Measurements from ENCODE around the gene CLRN1. TPM values are rescaled to one million over a fixed set of nuclear protein-coding genes. Genes with fewer than 3 reads are reported as not detected.
A peak's percentile ranks its signal among the peaks of the same experiment; 100 is the strongest.

CLRN1 gene
- total RNA-seq, 6 donors from 2014 or later = not detected

GRCh38 chr3:150889106-150889505 is 83.4 kb downstream of the CLRN1 start:
- no peak for ATAC-seq (ENCODE audit: low FRiP score in 2 of 2)

DNA sequence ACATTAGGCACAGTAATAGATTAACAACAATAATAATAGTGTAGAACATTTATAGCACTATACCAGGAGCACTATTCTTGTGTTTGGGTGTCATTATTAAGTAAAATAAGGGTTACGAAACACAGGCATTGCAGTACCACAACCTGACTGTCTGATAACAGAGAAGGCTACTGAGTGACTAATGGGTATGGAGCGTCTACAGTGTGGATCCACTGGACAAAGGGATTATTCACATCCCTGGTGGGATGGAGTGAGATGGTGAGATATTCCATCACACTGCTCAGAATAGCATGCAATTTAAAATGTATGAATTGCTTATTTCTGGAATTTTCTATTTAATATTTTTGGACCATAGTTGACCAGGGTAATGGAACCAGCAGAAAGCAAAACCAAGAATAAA is 85.5 kb downstream of the CLRN1 start:
- no peaks in the 10 kb centered on the region for H3K4me1 ChIP-seq
- TF ChIP-seq EP300 (IDR thresholded peaks at IDR 0.05) = no peak
- 92 to 97% methylated on average over 2 of the region's 2 CpGs for WGBS, 2 donors
- H3K27me3 ChIP-seq = no peaks in the 10 kb centered on the region
- H3K4me3 ChIP-seq = no peak overlapping the region
- ATAC-seq (ENCODE audit: low FRiP score in 2 of 2) = no peak
- no peaks in the 10 kb centered on the region for H3K9me3 ChIP-seq
- H3K36me3 ChIP-seq = no peaks in the 10 kb centered on the region
- no peak for DNase-seq
- H3K27ac ChIP-seq = no peak overlapping the region

More at GRCh38 chr3:150889106-150889505, 83.4 kb downstream of the CLRN1 start:
- TF ChIP-seq CTCF (IDR thresholded peaks at IDR 0.05) (no peak), POLR2A (IDR thresholded peaks at IDR 0.05) (no peak), POLR2AphosphoS5 (IDR thresholded peaks at IDR 0.05) (no peak), EP300 (IDR thresholded peaks at IDR 0.05) (no peak)
- H3K4me1 ChIP-seq = no peaks in the 10 kb centered on the region
- peak overlapping the region in 1 of 4 donors; percentile 71 for H3K27ac ChIP-seq
- H3K9me3 ChIP-seq = no peaks in the 10 kb centered on the region
- DNase-seq = no peak
- H3K27me3 ChIP-seq = no peaks in the 10 kb centered on the region
- H3K36me3 ChIP-seq = no peaks in the 10 kb centered on the region
- WGBS, 2 donors = 71 to 77% methylated on average over 6 of the region's 6 CpGs
- H3K4me3 ChIP-seq = no peak overlapping the region

DNA sequence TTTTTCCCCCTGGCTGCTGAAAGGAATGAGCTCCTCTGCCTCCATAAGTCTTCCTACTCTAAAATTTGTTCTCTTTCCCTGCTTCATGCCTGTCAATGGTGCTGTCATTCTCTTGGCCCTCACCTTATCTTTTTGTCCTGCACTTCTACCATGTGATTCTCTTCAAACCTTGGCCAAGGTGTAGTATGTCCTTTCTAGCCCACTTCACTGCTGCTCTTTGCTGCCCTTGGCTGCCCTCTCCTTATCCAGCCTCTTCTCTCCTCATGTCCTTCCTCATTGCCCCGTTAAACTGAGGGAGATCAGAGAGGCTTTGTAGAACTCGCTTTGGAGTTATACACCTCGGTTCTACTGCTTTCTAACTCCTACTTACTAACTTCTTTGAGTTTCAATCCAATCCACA is 87.0 kb downstream of the CLRN1 start:
- no peaks in the 10 kb centered on the region for H3K36me3 ChIP-seq
- no peaks in the 10 kb centered on the region for H3K4me1 ChIP-seq
- H3K27ac ChIP-seq = no peak overlapping the region
- DNase-seq (no peak), ATAC-seq (ENCODE audit: low FRiP score in 2 of 2) (no peak)
- TF ChIP-seq CTCF (IDR thresholded peaks at IDR 0.05) (no peak), POLR2A (IDR thresholded peaks at IDR 0.05) (no peak), POLR2AphosphoS5 (IDR thresholded peaks at IDR 0.05) (no peak), EP300 (IDR thresholded peaks at IDR 0.05) (no peak)
- H3K4me3 ChIP-seq = no peak overlapping the region
- WGBS, 2 donors = 65 to 66% methylated on average over 3 of the region's 3 CpGs
- H3K27me3 ChIP-seq = no peaks in the 10 kb centered on the region
- H3K9me3 ChIP-seq = no peaks in the 10 kb centered on the region

- no peak overlapping the region for H3K27ac ChIP-seq
- no peak overlapping the region for H3K4me3 ChIP-seq
- H3K4me1 ChIP-seq = no peaks in the 10 kb centered on the region
- H3K9me3 ChIP-seq = no peaks in the 10 kb centered on the region
- no peaks in the 10 kb centered on the region for H3K36me3 ChIP-seq
- 60 to 71% methylated on average over 2 of the region's 2 CpGs for WGBS, 2 donors
- TF ChIP-seq POLR2A (IDR thresholded peaks at IDR 0.05) (no peak), CTCF (IDR thresholded peaks at IDR 0.05) (no peak), POLR2AphosphoS5 (IDR thresholded peaks at IDR 0.05) (no peak), EP300 (IDR thresholded peaks at IDR 0.05) (no peak)
- DNase-seq (no peak), ATAC-seq (ENCODE audit: low FRiP score in 2 of 2) (no peak)
- no peaks in the 10 kb centered on the region for H3K27me3 ChIP-seq
Measured at GRCh38 chr3:150878996-150879575, 93.4 kb downstream of the CLRN1 start.

DNA sequence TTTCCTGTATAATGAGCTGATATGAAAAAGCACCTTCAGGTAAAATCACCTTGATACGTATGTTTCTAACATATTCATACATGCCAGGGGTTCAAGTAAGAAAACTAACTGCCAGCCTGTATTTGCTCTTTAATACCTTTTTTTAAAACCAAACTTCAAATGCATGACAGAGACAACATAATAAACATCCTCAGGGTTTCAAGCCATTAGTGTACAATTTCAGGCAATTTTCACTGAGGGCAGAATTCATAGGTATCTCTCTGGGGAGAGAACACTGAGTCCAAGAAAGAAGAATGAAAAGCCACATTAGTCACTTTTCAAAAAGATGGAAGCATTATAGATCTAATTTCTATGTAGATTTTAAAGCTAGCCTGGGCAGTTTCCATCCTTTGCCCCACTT is 94.2 kb downstream of the CLRN1 start:
- WGBS, 2 donors = 91 to 95% methylated on average over 1 of the region's 1 CpG
- Histone ChIP-seq H3K27me3 (no peaks in the 10 kb centered on the region), H3K9me3 (no peaks in the 10 kb centered on the region), H3K4me3 (no peak overlapping the region), H3K27ac (no peak overlapping the region), H3K36me3 (no peaks in the 10 kb centered on the region), H3K4me1 (no peaks in the 10 kb centered on the region)
- DNase-seq = no peak
- TF ChIP-seq POLR2AphosphoS5 (IDR thresholded peaks at IDR 0.05) = no peak
- TF ChIP-seq POLR2A (IDR thresholded peaks at IDR 0.05) = no peak
- TF ChIP-seq EP300 (IDR thresholded peaks at IDR 0.05) = no peak
- ATAC-seq (ENCODE audit: low FRiP score in 2 of 2) = no peak

GRCh38 chr3:150877303-150877702 is 95.2 kb downstream of the CLRN1 start:
- ATAC-seq (ENCODE audit: low FRiP score in 2 of 2) = no peak
- WGBS, 2 donors = 70 to 86% methylated on average over 2 to 3 of the region's 3 CpGs
- Histone ChIP-seq H3K27me3 (no peaks in the 10 kb centered on the region), H3K9me3 (no peaks in the 10 kb centered on the region), H3K36me3 (no peaks in the 10 kb centered on the region), H3K4me3 (no peak overlapping the region), H3K27ac (peak overlapping the region in 1 of 4 donors; percentile 42), H3K4me1 (no peaks in the 10 kb centered on the region)
- DNase-seq = no peak
- TF ChIP-seq EP300 (IDR thresholded peaks at IDR 0.05) = no peak
- no peak for TF ChIP-seq POLR2AphosphoS5 (IDR thresholded peaks at IDR 0.05)
- TF ChIP-seq POLR2A (IDR thresholded peaks at IDR 0.05) = no peak
- TF ChIP-seq CTCF (IDR thresholded peaks at IDR 0.05) = no peak
